HG02943 (cell line): ENCODE data around the gene FADS3.
A peak's percentile ranks its signal among the peaks of the same experiment; 100 is the strongest.

Experiments
- ATAC-seq: cut with Tn5 transposase; IDR thresholded peaks from one replicate; pipeline ENCODE4 v1.9.1; 2021; ENCODE audit warnings: mild to moderate bottlenecking, low read depth, moderate library complexity; ENCODE audit not compliant: unreplicated experiment

Gene FADS3

DNA sequence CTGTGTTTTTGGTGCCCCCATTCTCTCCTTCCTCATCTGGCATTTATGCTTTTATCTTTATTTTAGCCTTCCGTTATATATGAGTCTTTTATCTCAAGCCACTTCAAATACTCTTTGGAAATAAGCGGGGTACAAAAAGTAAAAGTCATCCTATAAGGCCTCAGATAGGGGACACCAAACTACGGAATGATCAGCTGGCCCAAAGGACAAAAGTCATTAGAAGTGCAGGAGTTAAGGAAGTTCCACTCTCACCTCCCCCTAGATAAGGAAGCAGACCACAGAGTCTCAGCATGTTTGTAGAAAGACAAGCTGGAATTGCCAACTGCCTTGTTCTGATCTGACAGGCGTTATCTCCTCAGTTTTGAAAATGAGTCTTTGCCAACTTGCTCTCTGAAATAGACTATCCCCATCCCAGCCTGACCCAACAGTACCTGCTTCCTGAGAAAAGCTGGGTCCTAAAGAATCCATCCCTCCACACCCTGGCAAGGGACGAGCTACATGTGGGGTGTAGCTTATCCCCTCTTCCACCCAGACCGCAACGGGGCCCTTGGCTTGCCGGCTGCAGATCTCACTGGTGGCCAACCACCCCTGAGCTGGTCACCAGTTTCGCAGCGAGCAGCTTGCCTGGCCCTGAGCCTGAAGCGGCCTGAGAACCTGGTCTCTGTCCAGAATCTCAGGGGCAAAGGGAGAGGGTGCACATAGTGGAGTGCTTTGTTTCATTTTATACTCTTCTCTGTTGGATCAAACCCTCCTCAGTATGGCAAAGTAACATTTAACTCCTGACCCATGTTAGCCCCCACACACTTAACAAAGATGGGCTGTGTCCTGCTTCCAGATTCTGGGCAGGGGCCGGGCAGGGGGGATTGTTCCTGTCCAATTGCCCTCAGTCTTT is 49.5 kb downstream of the FADS3 start:
- ATAC-seq = no peak

DNA sequence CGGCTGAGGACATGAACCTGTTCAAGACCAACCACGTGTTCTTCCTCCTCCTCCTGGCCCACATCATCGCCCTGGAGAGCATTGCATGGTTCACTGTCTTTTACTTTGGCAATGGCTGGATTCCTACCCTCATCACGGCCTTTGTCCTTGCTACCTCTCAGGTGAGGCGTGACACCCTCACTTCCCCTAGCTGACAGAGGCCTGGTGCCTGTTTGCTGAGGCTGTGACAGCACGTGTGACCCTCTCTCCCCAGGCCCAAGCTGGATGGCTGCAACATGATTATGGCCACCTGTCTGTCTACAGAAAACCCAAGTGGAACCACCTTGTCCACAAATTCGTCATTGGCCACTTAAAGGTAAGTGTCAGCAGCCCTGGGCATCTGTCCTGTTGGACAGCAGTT is 51.0 kb downstream of the FADS3 start:
- no peak for ATAC-seq

- no peak for ATAC-seq
Observed at GRCh38 chr11:61839742-61840141, 51.6 kb downstream of the FADS3 start.

GRCh38 chr11:61838921-61839320 is 52.4 kb downstream of the FADS3 start:
- no peak for ATAC-seq

GRCh38 chr11:61838501-61838900 is 52.8 kb downstream of the FADS3 start:
- ATAC-seq = no peak

- no peak for ATAC-seq
Observed at GRCh38 chr11:61837411-61838005, 53.8 kb downstream of the FADS3 start.

DNA sequence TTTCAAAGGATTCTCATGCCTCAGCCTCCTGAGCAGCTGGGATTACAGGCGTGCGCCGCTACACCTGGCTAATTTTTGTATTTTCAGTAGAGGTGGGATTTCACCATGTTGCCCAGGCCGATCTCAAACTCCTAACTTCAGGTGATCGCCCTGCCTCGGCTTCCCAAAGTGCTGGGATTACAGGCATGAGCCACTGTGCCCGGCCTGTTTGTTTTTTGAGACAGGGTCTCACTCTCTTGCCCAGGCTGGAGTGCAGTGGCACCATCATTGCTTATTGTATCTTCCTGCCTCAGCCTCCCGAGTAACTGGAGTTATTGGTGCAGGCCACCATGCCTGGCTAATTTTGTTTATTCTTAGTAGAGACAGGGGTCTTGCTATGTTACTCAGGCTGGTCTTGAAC is 55.2 kb downstream of the FADS3 start:
- no peak for ATAC-seq

GRCh38 chr11:61834278-61835048 is 56.9 kb downstream of the FADS3 start:
- ATAC-seq = peak; percentile 64

- ATAC-seq = no peak
Observed at GRCh38 chr11:61833926-61834277, 57.4 kb downstream of the FADS3 start.

DNA sequence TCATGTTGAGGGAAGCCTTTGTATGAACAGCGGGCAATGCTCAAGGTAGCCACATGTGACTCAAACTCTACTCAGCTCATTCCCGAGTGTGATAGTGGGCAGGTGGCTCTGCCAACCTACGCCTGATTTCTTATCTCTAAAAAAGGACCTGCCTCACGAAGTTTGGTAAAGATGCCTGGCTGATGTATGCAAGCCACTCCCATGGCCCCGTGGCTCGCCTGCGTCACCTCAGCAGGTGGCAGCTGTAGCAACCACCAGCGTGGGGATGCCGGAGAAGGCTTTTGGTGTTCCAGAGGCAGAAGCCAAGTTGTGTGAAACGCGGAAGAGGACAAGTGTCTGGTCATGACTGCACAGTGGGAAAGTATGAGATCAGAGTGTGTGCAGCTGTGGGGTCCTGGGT is 57.9 kb downstream of the FADS3 start:
- no peak for ATAC-seq

- no peak for ATAC-seq
Observed at GRCh38 chr11:61832754-61833153, 58.6 kb downstream of the FADS3 start.

- no peak for ATAC-seq
Observed at GRCh38 chr11:61832207-61832606, 59.1 kb downstream of the FADS3 start.

DNA sequence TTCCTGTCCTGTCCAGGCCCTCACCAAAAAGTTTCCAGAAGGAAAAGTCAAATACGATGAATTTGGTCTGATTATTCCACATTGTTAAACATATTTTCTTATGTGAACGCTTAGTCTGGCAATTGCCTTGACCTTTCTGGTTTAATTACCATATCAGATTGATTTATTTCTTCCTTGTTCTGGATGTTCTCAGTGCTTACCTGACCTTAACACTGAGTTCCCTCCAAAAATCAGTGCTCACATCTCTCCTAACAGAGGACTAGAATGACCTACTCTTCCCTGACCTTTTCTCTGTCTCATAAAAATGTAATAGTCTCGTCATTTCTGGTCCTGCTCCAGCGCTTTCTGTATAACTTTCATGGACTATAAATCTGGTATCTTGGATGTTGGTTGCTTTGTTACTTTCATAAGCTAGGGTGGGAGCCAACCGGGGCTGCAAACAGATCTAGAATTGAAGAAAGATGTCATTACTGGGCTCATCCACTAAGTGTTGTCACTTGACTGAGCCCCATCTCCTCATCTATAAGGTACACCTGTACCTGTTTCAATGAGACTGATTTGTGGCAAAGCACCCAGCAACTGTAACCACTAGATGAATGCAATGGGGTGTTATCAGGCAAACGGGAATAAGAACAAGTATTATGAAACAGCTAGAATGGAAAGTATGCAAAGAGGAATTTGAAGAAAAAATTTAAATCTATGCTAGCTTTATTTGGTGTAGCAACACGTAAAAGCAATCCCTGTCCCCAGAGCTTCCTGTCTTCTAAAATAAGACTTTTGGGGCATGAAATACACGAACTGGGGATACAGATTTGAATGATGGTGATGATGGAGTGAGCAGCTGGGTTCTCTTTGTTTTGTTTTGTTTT is 60.9 kb downstream of the FADS3 start:
- ATAC-seq = no peak

GRCh38 chr11:61829806-61830205 is 61.5 kb downstream of the FADS3 start:
- ATAC-seq = no peak

DNA sequence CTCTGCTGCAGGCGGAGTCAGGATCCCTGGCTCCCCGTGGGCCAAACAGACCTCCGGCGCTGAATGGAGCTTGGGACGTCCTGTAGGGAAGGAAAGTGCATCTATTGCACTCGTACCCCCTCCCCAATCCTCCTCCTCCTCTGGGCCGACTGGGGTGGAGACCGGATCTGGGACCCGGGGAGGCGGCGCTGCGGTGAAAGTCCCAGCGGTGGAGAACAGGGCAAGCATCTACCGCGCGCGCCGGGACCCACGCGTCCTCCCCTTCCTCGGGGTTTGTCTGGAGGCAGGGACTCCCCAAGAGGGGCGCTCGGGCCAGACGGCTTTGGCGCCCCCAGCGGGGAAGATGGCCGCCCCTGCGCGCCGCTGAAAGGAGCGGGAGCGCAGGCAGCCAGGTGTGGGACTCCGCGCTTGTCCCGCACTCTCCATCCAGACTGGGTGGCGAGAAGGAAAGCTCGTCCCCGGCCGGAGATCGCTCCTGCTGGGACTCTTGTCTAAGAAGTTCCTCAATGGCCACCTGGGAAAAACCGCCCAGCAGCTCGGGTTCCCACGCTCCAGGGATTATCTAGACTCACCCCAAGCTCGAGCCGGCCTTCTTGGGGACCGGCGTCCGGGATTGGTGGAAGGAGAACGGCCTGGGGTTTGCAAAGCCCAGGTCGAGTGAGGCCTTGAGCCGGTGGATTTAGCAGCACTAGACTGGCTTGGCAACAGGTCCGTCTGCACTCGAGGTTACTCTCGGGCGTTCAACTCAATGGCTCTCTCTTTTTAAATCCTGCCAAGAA is 62.5 kb downstream of the FADS3 start:
- ATAC-seq = no peak

DNA sequence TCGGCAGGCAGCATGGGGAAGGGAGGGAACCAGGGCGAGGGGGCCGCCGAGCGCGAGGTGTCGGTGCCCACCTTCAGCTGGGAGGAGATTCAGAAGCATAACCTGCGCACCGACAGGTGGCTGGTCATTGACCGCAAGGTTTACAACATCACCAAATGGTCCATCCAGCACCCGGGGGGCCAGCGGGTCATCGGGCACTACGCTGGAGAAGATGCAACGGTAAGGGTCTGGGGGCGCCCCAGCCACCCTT is 63.0 kb downstream of the FADS3 start:
- no peak for ATAC-seq

DNA sequence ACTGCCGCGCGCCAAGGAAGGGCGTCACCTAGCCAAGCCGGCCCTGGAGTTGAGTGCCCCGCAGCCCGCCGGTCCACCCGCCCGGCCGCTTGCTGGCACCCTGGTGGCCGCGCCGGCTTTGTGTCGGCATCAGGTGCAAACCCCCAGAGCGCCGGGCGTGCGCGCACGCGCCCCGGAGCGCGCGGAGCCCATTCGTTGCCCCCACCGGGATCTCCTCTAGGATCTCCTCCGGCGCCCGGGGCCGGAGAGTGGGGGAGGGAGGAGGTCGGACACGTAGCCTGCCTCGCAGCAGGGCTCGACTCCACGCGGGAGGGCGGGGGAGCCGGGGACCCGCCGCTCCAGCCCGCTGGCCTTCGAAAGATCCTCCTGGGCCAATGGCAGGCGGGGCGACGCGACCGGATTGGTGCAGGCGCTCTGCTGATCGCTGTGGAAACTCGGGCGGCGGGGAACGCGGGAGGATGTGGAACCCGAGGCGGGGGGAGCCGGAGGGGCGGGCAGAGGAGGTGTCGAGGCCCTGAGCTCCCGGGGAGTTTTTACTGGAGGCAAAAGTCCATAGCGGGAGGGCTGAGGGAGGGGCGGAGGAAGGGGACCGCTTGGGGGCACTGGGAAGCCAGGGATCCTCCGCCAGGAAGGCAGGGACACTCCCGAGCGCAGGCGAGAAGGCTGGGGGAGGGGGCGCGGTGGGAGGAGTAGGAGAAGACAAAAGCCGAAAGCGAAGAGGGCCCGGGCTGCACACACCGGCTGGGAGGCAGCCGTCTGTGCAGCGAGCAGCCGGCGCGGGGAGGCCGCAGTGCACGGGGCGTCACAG is 63.6 kb downstream of the FADS3 start, which contains the start of gene FADS2:
Gene FADS2 (plus strand): TSS at position 730 of the 808 bp plus-strand sequence. CDS start 91 bp downstream, outside the sequence.
- peak; percentile 67 for ATAC-seq

- ATAC-seq = no peak
Observed at GRCh38 chr11:61826930-61827570, 64.3 kb downstream of the FADS3 start.
